HCT116 (cell line): ENCODE results near the gene TAGLN2. TPM values are rescaled to one million over a fixed set of nuclear protein-coding genes. Genes with fewer than 3 reads are reported as not detected.

Experiments used
- ATAC-seq: fragments of 200-7000 bp; cut with Tn5 transposase; 2 replicates; pipeline ENCODE4 v1.9.1; 2020; ENCODE audit warnings: mild to moderate bottlenecking, moderate library complexity
- BruUV-seq: library from RNA; stranded (reverse); fragments of 400-500 nt; replicated peaks from 2 replicates; lab custom pipeline; 2021; lab: Mats Ljungman, UMichigan
- CTCF ChIA-PET: fragments of 300-600 bp; sonication (Branson Sonifier 250); formaldehyde crosslinking; loops from one replicate; lab custom pipeline; 2021; ENCODE audit warnings: antibody characterized with exemption; lab: Charles Lee
- POLR2A ChIA-PET: fragments of 300-600, 350-600 bp; sonication (Branson Sonifier 250); formaldehyde crosslinking; loops from one replicate; lab custom pipeline; 2021; ENCODE audit warnings: antibody characterized with exemption; lab: Charles Lee
- RAD21 ChIA-PET, 2 experiments: fragments of 300-600 bp; sonication (Branson Sonifier 250); formaldehyde crosslinking; loops; one replicate each; lab custom pipeline; 2023; ENCODE audit warnings: low total read pairs in 2 of 2; ENCODE audit not compliant: uncharacterized antibody in 2 of 2, unreplicated experiment in 2 of 2, low non-redundant PET in 1 of 2; lab: Charles Lee
- DNase-seq: peaks from one replicate; pipeline ENCODE4 v3.0.0-alpha.2; 2010; ENCODE audit warnings: low read depth, low spot score
- H2AFZ ChIP-seq: fragments of 200-600 bp; shearing (Covaris generic), sonication (generic); 2 replicates; pipeline ENCODE4 v1.6.1; 2017; ENCODE audit warnings: low read depth, mixed run types, mixed read lengths, antibody characterized with exemption, low read length; ENCODE audit not compliant: poor library complexity, severe bottlenecking
- H3K27ac ChIP-seq: 2 replicates; pipeline ENCODE4 v1.5.1; 2012; ENCODE audit warnings: low read depth, low read length
- H3K27me3 ChIP-seq: fragments of 200-600 bp; sonication (generic); 2 replicates; pipeline ENCODE4 v1.6.1; 2016; ENCODE audit warnings: mixed run types, low read length, mixed read lengths; ENCODE audit not compliant: insufficient read depth
- H3K36me3 ChIP-seq, 2 experiments: fragments of 200-500 bp in 1 of 2; fragments of 200-600 bp in 1 of 2; sonication (Bioruptor generic) in 1 of 2; sonication (generic) in 1 of 2; 2 replicates each; pipeline versions ENCODE4 v1.5.1 to v1.6.1; 2014 to 2016; ENCODE audit warnings: low read length in 2 of 2, inconsistent platforms in 1 of 2, mixed read lengths in 1 of 2, mixed run types in 1 of 2; ENCODE audit not compliant: insufficient read depth in 2 of 2, control insufficient read depth in 1 of 2
- H3K4me1 ChIP-seq, 2 experiments: fragments of 200-600 bp in 1 of 2; sonication (generic) in 1 of 2; 2 replicates each; pipeline versions ENCODE4 v1.5.1 to v1.6.1; 2012 to 2017; ENCODE audit warnings: low read length in 2 of 2, inconsistent platforms in 1 of 2, mild to moderate bottlenecking in 1 of 2, mixed read lengths in 1 of 2, mixed run types in 1 of 2, moderate library complexity in 1 of 2; ENCODE audit not compliant: insufficient read depth in 2 of 2, control insufficient read depth in 1 of 2
- H3K4me2 ChIP-seq: fragments of 200-600 bp; sonication (generic); 2 replicates; pipeline ENCODE4 v1.6.1; 2017; ENCODE audit warnings: mixed run types, low read length, mixed read lengths
- H3K4me3 ChIP-seq, 2 experiments: fragments of 200-600 bp in 1 of 2; sonication (generic) in 1 of 2; replicated peaks in 1 of 2; 2 replicates each; pipeline ENCODE4 v1.5.1; 2011 to 2016; ENCODE audit warnings: low read length in 2 of 2, control low read depth in 1 of 2, low read depth in 1 of 2, mild to moderate bottlenecking in 1 of 2, mixed read lengths in 1 of 2, mixed run types in 1 of 2
- H3K79me2 ChIP-seq: fragments of 200-600 bp; sonication (generic); 2 replicates; pipeline ENCODE4 v1.6.1; 2017; ENCODE audit warnings: mild to moderate bottlenecking, mixed run types, low read length, moderate library complexity, mixed read lengths; ENCODE audit not compliant: insufficient read depth
- H3K9ac ChIP-seq: fragments of 200-600 bp; sonication (generic); 2 replicates; pipeline ENCODE4 v1.6.1; 2016; ENCODE audit warnings: low read length, mixed read lengths
- H3K9me2 ChIP-seq: fragments of 200-600 bp; sonication (generic), shearing (Covaris generic); 2 replicates; pipeline ENCODE4 v1.6.1; 2017; ENCODE audit warnings: mixed run types, mild to moderate bottlenecking, moderate library complexity; ENCODE audit not compliant: insufficient read depth
- H3K9me3 ChIP-seq, 2 experiments: fragments of 200-500 bp in 1 of 2; fragments of 200-600 bp in 1 of 2; sonication (Bioruptor generic) in 1 of 2; sonication (generic) in 1 of 2; 2 replicates each; pipeline ENCODE4 v1.6.1; 2014 to 2017; ENCODE audit warnings: low read length in 2 of 2, mixed read lengths in 2 of 2, inconsistent platforms in 1 of 2, low read depth in 1 of 2, mild to moderate bottlenecking in 1 of 2, mixed run types in 1 of 2, moderate library complexity in 1 of 2; ENCODE audit not compliant: control insufficient read depth in 1 of 2, insufficient read depth in 1 of 2
- H4K20me1 ChIP-seq: fragments of 200-600 bp; sonication (generic), shearing (Covaris generic); 2 replicates; pipeline ENCODE4 v1.6.1; 2017; ENCODE audit warnings: mixed run types, mild to moderate bottlenecking, moderate library complexity; ENCODE audit not compliant: insufficient read depth
- CTCF ChIP-seq, 3 experiments: fragments of 200-600 bp in 1 of 3; sonication (generic) in 1 of 3; IDR thresholded peaks in 2 of 3; conservative IDR thresholded peaks in 1 of 3; 2 replicates each; pipeline ENCODE4 v1.5.1; 2012 to 2017; ENCODE audit warnings: low read depth in 2 of 3, low read length in 2 of 3, antibody characterized with exemption in 1 of 3, borderline replicate concordance in 1 of 3, control low read depth in 1 of 3, mild to moderate bottlenecking in 1 of 3, mixed read lengths in 1 of 3, mixed run types in 1 of 3, moderate library complexity in 1 of 3; ENCODE audit not compliant: insufficient read depth in 1 of 3
- EGR1 ChIP-seq: IDR thresholded peaks from 2 replicates; pipeline ENCODE4 v1.6.1; 2012; ENCODE audit warnings: low read depth
- ELF1 ChIP-seq: IDR thresholded peaks from 2 replicates; pipeline ENCODE4 v1.6.1; 2012; ENCODE audit warnings: low read depth, borderline replicate concordance
- FOSL1 ChIP-seq: IDR thresholded peaks from 2 replicates; pipeline ENCODE4 v1.6.1; 2012; ENCODE audit warnings: low read depth
- JUND ChIP-seq: IDR thresholded peaks from 2 replicates; pipeline ENCODE4 v1.6.1; 2012
- REST ChIP-seq: IDR thresholded peaks from 2 replicates; pipeline ENCODE4 v1.6.1; 2012; ENCODE audit warnings: low read depth
- SIN3A ChIP-seq: IDR thresholded peaks from 2 replicates; pipeline ENCODE4 v1.6.1; 2012; ENCODE audit warnings: low read depth
- SP1 ChIP-seq: IDR thresholded peaks from 2 replicates; pipeline ENCODE4 v1.6.1; 2012; ENCODE audit warnings: low read depth
- SRF ChIP-seq: IDR thresholded peaks from 2 replicates; pipeline ENCODE4 v1.6.1; 2012; ENCODE audit warnings: low read depth
- intact Hi-C: fragments of 100-400 bp; cut with micrococcal nuclease; formaldehyde crosslinking; loops from 2 replicates; pipeline ENCODE4 v1.10.0; 2022
- total RNA-seq: library from RNA; stranded (reverse); gene quantifications from one replicate; pipeline ENCODE4 v1.2.1, GENCODE V29; 2021; ENCODE audit not compliant: unreplicated experiment

TAGLN2 gene
- total RNA-seq, 1 experiment from 2014 or later = 127 TPM

- RAD21 ChIA-PET = interaction anchor here in 1 of 2 experiments (1.6 kb wide), 1 partner anchor 52 kb away, joined by 4 read pairs; no protein-coding TSS in a partner anchor
- H3K79me2 ChIP-seq = no peaks in the 10 kb centered on the region
- BruUV-seq = no TSS peak
These were observed 28.5 kb upstream of the TAGLN2 start, which contains the start of gene SLAMF9 for GRCh38 chr1:159953536-159954515. SLAMF9 (minus strand) TSS chr1:159954237; CDS start chr1:159954137, 100 bp downstream.

More at GRCh38 chr1:159953536-159954515, 28.5 kb upstream of the TAGLN2 start, which contains the start of gene SLAMF9:
- no peaks in the 10 kb centered on the region for H4K20me1 ChIP-seq
- no peak within 1 kb of the TSS for H3K9ac ChIP-seq
- peaks cover 0 to under 1% of the 10 kb centered on the region in 2 experiments; a peak in 1 of 4 replicates for H3K4me1 ChIP-seq
- intact Hi-C loops = no loop called here
- H3K4me2 ChIP-seq = no peak within 1 kb of the TSS
- POLR2A ChIA-PET = no interaction called here
- DNase-seq (no peak), ATAC-seq (no peak)
- H3K36me3 ChIP-seq = no peaks in the 10 kb centered on the region
- no peak within 1 kb of the TSS for H2AFZ ChIP-seq
- H3K9me2 ChIP-seq = no peaks in the 10 kb centered on the region
- TF ChIP-seq JUND (no peak), SRF (no peak), EGR1 (no peak), SIN3A (no peak), FOSL1 (no peak), SP1 (no peak), REST (no peak), ELF1 (no peak), CTCF (IDR thresholded peaks at IDR 0.05 in 2 of 3, conservative IDR thresholded peaks at IDR 0.05 in 1 of 3; ENCODE audit: borderline replicate concordance in 1 of 3, insufficient read depth in 1 of 3, low read depth in 2 of 3, low read length in 2 of 3) (no peak)
- TF ChIP-seq, all 23 proteins: peak for 0
- Histone ChIP-seq H3K27ac (no peak within 1 kb of the TSS), H3K27me3 (peaks cover 10% of the 10 kb centered on the region), H3K4me3 (no peak within 1 kb of the TSS), H3K9me3 (no peaks in the 10 kb centered on the region)
- CTCF ChIA-PET = interaction anchor here (2.9 kb wide), 1 partner anchor 53 kb away, joined by 11 read pairs; no protein-coding TSS in a partner anchor
